RWPE1 (cell line): ENCODE measurements around the gene GAST.

ENCODE experiments used
- CTCF ChIA-PET: fragments of 350-600 bp; sonication (Branson Sonifier 250); formaldehyde crosslinking; extraction: SDS; loops from one replicate; lab custom pipeline; 2021; lab: Yijun Ruan, JAX
- POLR2A ChIA-PET: fragments of 400-600 bp; formaldehyde crosslinking; extraction: SDS; loops from one replicate; lab custom pipeline; 2020; ENCODE audit warnings: antibody characterized with exemption; ENCODE audit not compliant: low non-redundant PET; lab: Yijun Ruan, JAX
- DNase-seq: peaks from one replicate; pipeline ENCODE4 v3.0.0; 2012; ENCODE audit warnings: low spot score
- H3K27ac ChIP-seq: fragments of 450-650 bp; 2 replicates; pipeline ENCODE4 v1.5.1; 2017
- TF ChIP-seq, protein P1 (sequence below): fragments of 450-650 bp; conservative IDR thresholded peaks from 2 replicates; pipeline ENCODE4 v1.5.1; 2017; ENCODE audit warnings: low read depth, mild to moderate bottlenecking

Gene GAST

DNA sequence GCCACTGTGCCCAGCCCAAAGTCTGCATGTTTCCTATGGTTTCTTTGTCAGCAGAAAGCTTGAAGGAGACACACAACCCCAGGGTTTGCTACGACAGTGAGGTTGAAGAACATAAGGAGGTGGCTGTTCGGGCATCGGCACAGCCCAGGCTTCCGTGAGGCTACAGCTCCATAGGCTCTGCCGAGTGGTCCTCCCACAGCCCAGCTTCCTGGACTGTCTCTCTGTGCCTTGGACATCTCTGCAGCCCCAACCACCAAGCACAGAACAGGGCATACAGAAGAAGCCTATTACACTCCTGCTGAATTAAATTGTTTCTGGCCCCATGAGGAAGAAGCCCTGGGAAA is 25.5 kb downstream of the GAST start:
- TF ChIP-seq, protein P1, sequence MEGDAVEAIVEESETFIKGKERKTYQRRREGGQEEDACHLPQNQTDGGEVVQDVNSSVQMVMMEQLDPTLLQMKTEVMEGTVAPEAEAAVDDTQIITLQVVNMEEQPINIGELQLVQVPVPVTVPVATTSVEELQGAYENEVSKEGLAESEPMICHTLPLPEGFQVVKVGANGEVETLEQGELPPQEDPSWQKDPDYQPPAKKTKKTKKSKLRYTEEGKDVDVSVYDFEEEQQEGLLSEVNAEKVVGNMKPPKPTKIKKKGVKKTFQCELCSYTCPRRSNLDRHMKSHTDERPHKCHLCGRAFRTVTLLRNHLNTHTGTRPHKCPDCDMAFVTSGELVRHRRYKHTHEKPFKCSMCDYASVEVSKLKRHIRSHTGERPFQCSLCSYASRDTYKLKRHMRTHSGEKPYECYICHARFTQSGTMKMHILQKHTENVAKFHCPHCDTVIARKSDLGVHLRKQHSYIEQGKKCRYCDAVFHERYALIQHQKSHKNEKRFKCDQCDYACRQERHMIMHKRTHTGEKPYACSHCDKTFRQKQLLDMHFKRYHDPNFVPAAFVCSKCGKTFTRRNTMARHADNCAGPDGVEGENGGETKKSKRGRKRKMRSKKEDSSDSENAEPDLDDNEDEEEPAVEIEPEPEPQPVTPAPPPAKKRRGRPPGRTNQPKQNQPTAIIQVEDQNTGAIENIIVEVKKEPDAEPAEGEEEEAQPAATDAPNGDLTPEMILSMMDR = no peak
- POLR2A ChIA-PET = interaction anchor here (0.5 kb wide), 1 partner anchor 75 kb away, joined by 4 read pairs; no protein-coding TSS in a partner anchor
- no peak for DNase-seq

DNA sequence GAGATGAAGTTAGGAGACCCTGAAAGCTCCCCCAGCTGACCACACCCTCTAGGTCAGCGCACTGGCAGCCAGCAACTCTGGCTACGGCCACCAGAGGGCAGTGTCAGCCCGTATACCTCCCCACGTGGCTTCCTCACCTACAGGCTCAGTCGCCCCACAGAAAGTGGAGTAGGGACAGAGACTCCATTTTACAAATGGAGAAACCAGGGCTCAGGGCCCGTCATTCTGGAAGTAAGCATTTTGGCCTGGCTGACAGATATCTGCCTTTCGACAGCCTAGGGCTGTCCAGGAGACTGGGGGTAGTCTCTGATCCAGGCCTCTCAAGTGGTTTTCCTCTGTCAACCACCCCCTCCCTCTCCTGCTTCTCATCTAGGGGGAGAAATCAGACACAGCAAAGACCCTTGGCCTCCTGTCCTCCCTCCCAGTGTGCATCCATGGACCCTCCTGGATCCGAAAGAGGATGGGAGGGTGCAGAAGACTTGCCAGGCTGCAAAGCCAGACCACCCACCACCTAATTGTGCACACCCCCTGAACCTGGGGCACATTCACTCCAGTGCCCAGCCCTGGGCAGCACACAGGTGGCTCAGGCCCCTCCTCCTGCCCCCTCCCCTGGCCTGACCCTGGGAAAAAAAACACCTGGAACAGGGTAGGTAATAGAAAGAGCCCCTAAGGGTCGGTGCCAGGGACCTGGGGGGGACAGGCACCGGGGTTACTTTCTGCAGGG is 26.1 kb downstream of the GAST start:
- ChIA-PET CTCF (interaction anchor here (0.5 to 1.8 kb wide), 8 partner anchors 42 to 126 kb away, joined by 3 to 14 read pairs (median 5); partner anchors contain the start of genes FKBP10 and P3H4), POLR2A (no interaction called here)
- DNase-seq = peak; percentile 85
- H3K27ac ChIP-seq = peak overlapping the region; percentile 64
- TF ChIP-seq, protein P1 = peak; percentile 95

More for the DNA sequence above, 25.5 kb downstream of the GAST start:
- CTCF ChIA-PET = interaction anchor here (0.5 to 1.8 kb wide), 9 partner anchors 41 to 126 kb away, joined by 3 to 14 read pairs (median 4); partner anchors contain the start of genes FKBP10 and P3H4
- H3K27ac ChIP-seq = peak overlapping the region; percentile 64; the same call in 1 of the 2 replicates

DNA sequence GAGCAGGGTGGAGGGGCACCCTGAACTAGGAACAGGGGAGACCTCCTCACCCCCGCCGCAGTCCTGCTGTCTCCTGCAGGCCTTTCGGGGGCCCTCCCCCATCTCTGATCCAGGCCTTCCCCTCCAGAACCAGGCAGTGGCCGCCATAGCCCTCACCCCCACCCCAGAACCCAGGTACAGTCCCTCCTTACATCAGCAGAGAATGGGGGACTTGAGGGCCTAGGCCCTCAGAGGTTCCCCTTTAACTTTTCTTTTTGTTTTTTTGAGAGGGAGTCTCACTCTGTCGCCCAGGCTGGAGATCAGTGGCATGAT is 26.6 kb downstream of the GAST start:
- POLR2A ChIA-PET = no interaction called here
- peak overlapping the region; percentile 64 for H3K27ac ChIP-seq
- DNase-seq = no peak
- TF ChIP-seq, protein P1 = no peak
- CTCF ChIA-PET = no interaction called here

DNA sequence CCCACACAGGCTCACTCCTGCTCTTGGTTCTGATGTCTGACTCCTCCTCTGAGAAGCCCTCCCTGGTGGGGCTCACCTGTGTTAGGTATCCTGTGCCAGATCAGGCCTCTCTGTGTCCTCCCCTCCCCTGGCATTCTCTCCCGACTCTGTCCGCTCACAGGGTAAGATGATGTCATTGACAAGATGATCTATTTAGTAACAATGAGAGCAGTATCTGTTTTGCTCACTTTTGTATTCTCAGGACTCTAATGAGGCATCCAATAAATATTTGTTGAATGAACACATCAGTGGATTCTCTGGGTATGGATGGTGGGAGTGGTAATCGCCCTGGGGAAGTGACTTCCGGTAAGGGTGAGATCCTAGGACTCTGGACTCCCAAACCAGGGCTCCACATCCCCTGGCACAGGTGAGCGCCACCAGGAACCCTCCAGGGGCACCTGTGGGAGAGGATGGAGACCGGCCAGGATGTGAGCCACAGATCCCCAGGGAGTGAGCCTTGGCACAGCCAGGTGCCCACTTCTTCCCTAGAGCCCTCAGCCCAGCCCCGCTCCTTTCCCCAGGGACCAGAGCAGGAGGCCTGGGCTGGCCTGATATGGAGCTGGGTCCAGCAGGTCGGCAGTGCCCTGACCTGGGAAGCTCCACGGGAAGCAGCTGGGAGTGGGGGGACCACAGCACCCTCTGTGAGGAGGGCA is 27.7 kb downstream of the GAST start:
- POLR2A ChIA-PET = no interaction called here
- CTCF ChIA-PET = interaction anchor here (0.8 to 1.5 kb wide), 2 partner anchors 61 to 220 kb away, joined by 3 to 6 read pairs; no protein-coding TSS in a partner anchor
- H3K27ac ChIP-seq = peak overlapping the region; percentile 64
- peak; percentile 76 for DNase-seq
- TF ChIP-seq, protein P1 = no peak

DNA sequence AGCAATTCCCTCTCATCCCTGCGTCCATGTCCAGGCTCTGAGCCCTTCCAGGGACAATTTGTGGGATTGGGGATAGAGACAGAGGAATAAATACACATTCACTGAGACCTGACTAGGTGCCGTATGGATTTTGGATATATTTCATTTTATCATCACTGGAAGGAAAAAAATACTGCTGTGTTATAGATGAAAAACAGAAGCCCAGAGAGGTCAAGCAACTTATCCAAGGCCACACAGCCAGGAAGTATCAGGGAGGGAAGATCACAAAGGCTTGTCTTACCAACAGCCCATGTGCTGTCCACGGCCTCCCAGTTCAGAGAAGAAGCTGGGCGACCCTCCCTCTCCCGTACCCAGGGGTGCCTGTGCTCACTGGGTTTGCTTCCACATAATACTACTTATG is 28.4 kb downstream of the GAST start:
- DNase-seq = no peak
- ChIA-PET POLR2A (no interaction called here), CTCF (interaction anchor here (0.8 to 1.5 kb wide), 2 partner anchors 60 to 219 kb away, joined by 3 to 6 read pairs; no protein-coding TSS in a partner anchor)
- peak overlapping the region; percentile 64 for H3K27ac ChIP-seq
- TF ChIP-seq, protein P1 = no peak

DNA sequence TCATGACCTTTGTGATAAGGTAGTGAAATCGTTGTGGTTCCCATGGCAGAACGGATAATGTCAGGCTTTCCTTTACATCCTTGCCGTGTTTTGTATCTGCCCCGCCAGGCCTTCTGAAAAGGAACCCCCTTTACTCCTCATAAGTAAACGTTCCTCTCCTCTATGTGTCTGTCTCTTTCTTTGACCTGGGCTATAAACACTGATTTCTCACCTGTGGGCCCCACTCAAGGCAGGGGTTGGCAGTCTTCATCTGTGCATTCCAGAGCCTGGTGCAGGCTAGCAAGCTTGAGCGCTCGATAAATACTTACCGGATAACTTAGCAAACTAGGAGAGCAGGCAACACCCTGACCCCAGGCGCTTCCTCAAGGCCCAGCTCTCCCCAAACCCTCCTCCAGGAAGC is 29.6 kb downstream of the GAST start:
- TF ChIP-seq, protein P1 = no peak
- H3K27ac ChIP-seq = 0 out of 2 replicates have a peak overlapping the region, but pooled peaks have one; percentile 22
- ChIA-PET POLR2A (interaction anchor here (0.6 kb wide), 1 partner anchor 74 kb away, joined by 9 read pairs; no protein-coding TSS in a partner anchor), CTCF (interaction anchor here (0.6 to 1.4 kb wide), 4 partner anchors 44 to 1433 kb away, joined by 3 to 5 read pairs (median 4); partner anchors contain the start of genes JUP and RARA)
- no peak for DNase-seq
